Measurements from ENCODE around the gene HNRNPA2B1. TPM values are rescaled to one million over a fixed set of nuclear protein-coding genes. Genes with fewer than 3 reads are reported as not detected.

HNRNPA2B1 gene
- polyA plus RNA-seq, 2 of the 4 experiments (the other 2 are of a cell fraction) = 1,070 to 2,251 TPM

GRCh38 chr7:26224359-26224758 is 23.8 kb upstream of the HNRNPA2B1 start:
- H3K9me3 ChIP-seq = no peaks in the 10 kb centered on the region
- DNase-seq (ENCODE audit: low read depth in 1 of 2, low spot score in 1 of 2) (no peak), ATAC-seq (no peak), FAIRE-seq (no peak)
- TF ChIP-seq CTCF (IDR thresholded peaks at IDR 0.05) = no peak
- TF ChIP-seq MYC (IDR thresholded peaks at IDR 0.05; ENCODE audit: borderline replicate concordance, low read length) = no peak
- TF ChIP-seq HDAC2 (IDR thresholded peaks at IDR 0.05) = no peak
- TF ChIP-seq GATA3 (IDR thresholded peaks at IDR 0.05; ENCODE audit: borderline replicate concordance) = no peak
- no peak for TF ChIP-seq FOXS1 (CRISPR knock-in tag; IDR thresholded peaks at IDR 0.05)
- no peak for TF ChIP-seq ZC3H11A (IDR thresholded peaks at IDR 0.05)
- no peak for TF ChIP-seq JUN (IDR thresholded peaks at IDR 0.05)
- TF ChIP-seq POLR2AphosphoS2 (conservative IDR thresholded peaks at IDR 0.05; ENCODE audit: low read length) = no peak
- TF ChIP-seq, protein P1, sequence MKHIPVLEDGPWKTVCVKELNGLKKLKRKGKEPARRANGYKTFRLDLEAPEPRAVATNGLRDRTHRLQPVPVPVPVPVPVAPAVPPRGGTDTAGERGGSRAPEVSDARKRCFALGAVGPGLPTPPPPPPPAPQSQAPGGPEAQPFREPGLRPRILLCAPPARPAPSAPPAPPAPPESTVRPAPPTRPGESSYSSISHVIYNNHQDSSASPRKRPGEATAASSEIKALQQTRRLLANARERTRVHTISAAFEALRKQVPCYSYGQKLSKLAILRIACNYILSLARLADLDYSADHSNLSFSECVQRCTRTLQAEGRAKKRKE (CRISPR knock-in tag; IDR thresholded peaks at IDR 0.05; ENCODE audit: low read depth) = no peak
- TF ChIP-seq KDM1A (IDR thresholded peaks at IDR 0.05; ENCODE audit: low read depth) = no peak
- TF ChIP-seq EP300 (IDR thresholded peaks at IDR 0.05) = no peak
- no peaks in the 10 kb centered on the region for H3K4me1 ChIP-seq
- H3K4me3 ChIP-seq = no peak overlapping the region
- ChIA-PET CTCF (no interaction called here), POLR2A (no interaction called here)
- WGBS (ENCODE audit: missing lambda C conversion rate) = 47% methylated on average over 5 of the region's 5 CpGs
- no peak overlapping the region for H3K27ac ChIP-seq
- H3K4me2 ChIP-seq = no peak overlapping the region

- no peak for FAIRE-seq
- 68% methylated on average over 2 of the region's 2 CpGs for WGBS (ENCODE audit: missing lambda C conversion rate)
- DNase-seq (ENCODE audit: low read depth in 1 of 2, low spot score in 1 of 2) = no peak
- no peak overlapping the region for H3K27ac ChIP-seq
- H3K4me2 ChIP-seq = no peak overlapping the region
- no peaks in the 10 kb centered on the region for H3K4me1 ChIP-seq
- CTCF ChIA-PET = no interaction called here
- no peaks in the 10 kb centered on the region for H3K9me3 ChIP-seq
- TF ChIP-seq SMC3 (IDR thresholded peaks at IDR 0.05) (no peak), RFX5 (IDR thresholded peaks at IDR 0.05) (no peak), EP300 (IDR thresholded peaks at IDR 0.05) (no peak), ZSCAN20 (CRISPR knock-in tag; IDR thresholded peaks at IDR 0.05) (no peak), FOXS1 (CRISPR knock-in tag; IDR thresholded peaks at IDR 0.05) (no peak), BHLHE40 (IDR thresholded peaks at IDR 0.05; ENCODE audit: low read depth, low read length) (no peak), HOXB5 (CRISPR knock-in tag; IDR thresholded peaks at IDR 0.05) (no peak), POLR2AphosphoS2 (conservative IDR thresholded peaks at IDR 0.05; ENCODE audit: low read length) (no peak), KDM5A (IDR thresholded peaks at IDR 0.05) (no peak), MAZ (IDR thresholded peaks at IDR 0.05; ENCODE audit: borderline replicate concordance, low read depth, low read length) (no peak), RCOR1 (IDR thresholded peaks at IDR 0.05; ENCODE audit: low read depth, low read length) (no peak), MYC (IDR thresholded peaks at IDR 0.05; ENCODE audit: borderline replicate concordance, low read length) (no peak)
- H3K4me3 ChIP-seq = no peak overlapping the region
- ATAC-seq = peak; percentile 48 to 50; a peak in 4 of 6 replicates
- POLR2A ChIA-PET = no interaction called here
These were observed 15.5 kb upstream of the HNRNPA2B1 start for GRCh38 chr7:26216049-26216448.

DNA sequence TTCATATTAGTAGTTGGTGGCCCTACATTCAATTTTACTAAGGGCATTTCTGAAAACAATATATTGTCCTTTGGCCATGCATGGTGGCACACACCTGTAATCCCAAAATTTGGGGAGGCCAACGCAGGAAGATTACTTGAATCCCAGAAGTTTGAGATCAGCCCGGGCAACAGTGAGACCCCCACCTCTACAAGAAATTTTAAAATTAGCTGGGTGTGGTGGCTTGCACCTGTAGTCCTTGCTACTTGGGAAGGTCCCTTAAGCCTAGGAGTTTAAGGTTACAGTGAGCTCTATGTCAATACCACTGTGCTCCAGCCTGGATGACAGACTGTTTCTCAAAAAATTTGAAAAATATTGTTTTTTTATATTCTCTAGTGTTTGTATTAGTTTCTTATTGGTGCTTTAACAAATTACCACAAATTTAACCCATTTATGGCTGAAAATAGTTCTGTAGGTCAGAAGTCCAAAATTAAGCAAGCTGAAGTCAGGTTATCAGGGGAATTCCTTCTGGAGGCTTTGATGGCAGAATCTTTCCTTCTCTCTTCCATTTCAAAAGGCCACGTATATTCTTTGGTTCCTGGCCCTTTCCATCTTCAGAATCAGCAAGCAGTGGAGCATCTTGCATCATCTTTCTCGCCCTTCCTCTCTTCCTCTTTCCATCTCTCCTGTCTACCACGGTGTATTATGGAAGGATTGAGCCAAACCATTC is 13.4 kb upstream of the HNRNPA2B1 start:
- no peak for FAIRE-seq
- Histone ChIP-seq H3K4me3 (no peak overlapping the region), H3K27ac (peak overlapping the region in 1 of 2 experiments; percentile 37; a peak in 2 of 6 replicates), H3K9me3 (no peaks in the 10 kb centered on the region), H3K4me2 (no peak overlapping the region), H3K4me1 (no peaks in the 10 kb centered on the region)
- WGBS (ENCODE audit: missing lambda C conversion rate) = 81% methylated on average over 5 of the region's 5 CpGs
- no peak for DNase-seq (ENCODE audit: low read depth in 1 of 2, low spot score in 1 of 2)
- ChIA-PET CTCF (interaction anchor here (2.0 kb wide), 1 partner anchor 151 kb away, joined by 7 read pairs; no protein-coding TSS in a partner anchor), POLR2A (interaction anchor here (1.5 kb wide), 1 partner anchor 11 kb away, joined by 3 read pairs; no protein-coding TSS in a partner anchor)
- ATAC-seq = no peak
- peak in 1 of 2 experiments; percentile 45; a peak in 1 of 5 replicates for TF ChIP-seq JUN (IDR thresholded peaks at IDR 0.05)
- TF ChIP-seq HDAC2 (IDR thresholded peaks at IDR 0.05) = no peak

Data from A549 (cell line).